ENCODE data around the gene TMEM214.
"Not testable (repeated sequence)": the region's sequence is repeated elsewhere in the genome, so short reads cannot be mapped to it uniquely, and the experiment has no call there.

Gene TMEM214

GRCh38 chr2:27069961-27070618, 37.3 kb downstream of the TMEM214 start:
- no peak for DNase-seq (ENCODE audit: low read depth, low spot score)

GRCh38 chr2:27070653-27071276, 38.0 kb downstream of the TMEM214 start:
- no peak for DNase-seq (ENCODE audit: low read depth, low spot score)

DNA sequence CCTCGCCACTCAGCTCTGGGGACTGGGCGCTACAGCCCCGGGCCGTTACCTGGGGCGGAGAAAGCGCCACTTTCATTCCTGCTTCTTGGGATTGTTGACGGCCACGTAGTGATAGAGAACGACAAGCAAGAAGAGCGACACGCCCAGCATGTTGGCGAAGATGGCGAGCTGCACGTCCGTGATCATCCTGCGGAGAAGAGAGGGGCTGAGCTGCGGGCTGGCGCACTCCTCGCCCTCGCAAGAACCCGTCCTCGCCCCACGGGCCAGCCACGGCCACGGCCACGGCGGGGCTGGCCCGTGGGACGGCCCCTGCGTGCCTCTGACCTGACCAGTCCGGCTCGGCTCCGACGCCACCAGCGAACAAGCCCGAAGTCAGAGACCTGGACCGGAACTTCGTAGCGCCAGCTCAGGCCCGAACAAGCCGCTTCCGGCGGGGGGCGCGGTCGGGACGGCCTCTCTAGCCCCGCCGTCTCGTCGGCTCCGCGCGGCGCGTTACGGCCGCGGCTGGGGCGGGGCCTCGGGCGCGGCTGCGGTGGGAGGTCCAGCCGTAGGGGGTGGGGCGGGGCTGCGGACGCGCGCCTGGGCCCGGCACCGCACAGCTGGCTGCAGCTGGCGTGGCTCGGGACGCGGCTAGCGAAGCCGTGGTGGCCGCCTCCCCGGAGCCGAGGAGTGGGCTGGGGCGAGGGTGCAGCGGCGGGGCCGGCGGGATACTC, 38.7 kb downstream of the TMEM214 start, which contains the start of gene OST4:
OST4 (minus strand) TSS at position 378 of the 713 bp plus-strand sequence.
- peak; percentile 79 for DNase-seq (ENCODE audit: low read depth, low spot score)

DNA sequence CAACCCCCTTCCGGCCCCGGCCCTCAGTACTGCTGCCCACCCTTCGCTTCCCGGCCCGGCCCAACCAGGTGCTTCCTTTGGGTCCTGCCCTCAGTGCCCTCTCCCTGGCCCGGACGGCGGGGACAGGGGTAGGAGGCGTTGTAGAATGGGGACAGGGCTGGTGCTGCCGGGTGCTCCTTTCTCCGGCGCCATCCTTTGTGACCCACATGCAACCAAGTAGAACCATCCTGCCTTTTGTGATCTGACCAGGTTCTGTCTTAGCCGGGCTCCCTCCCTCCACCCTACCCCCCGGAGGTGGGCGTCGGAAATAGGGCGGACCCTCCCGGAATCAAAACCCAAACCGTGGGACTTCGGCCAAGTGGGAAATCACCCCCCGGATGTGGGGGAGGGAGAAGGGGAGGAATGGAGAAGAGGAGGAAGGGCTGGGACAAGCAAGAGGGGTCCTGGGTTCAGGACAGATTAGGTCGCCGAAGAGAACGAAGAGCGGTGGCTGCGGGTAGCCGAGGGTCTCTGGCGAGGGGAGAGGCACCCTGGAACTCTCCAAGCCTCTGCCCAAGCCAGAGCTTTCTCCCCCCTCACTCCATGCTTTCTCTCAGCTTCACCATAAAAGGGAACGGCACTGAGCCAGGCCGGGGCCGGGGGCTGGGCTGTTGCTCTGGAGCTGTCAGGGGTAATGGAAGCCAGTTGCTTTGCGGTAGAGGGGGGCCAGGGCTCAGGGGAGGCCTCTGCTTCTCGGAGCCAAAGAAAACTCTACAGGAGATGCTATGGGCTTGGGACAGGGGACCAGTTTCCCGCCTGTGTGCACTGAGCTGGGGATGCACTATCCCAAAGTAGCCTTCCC, 39.4 kb downstream of the TMEM214 start:
- DNase-seq (ENCODE audit: low read depth, low spot score): no peak

DNA sequence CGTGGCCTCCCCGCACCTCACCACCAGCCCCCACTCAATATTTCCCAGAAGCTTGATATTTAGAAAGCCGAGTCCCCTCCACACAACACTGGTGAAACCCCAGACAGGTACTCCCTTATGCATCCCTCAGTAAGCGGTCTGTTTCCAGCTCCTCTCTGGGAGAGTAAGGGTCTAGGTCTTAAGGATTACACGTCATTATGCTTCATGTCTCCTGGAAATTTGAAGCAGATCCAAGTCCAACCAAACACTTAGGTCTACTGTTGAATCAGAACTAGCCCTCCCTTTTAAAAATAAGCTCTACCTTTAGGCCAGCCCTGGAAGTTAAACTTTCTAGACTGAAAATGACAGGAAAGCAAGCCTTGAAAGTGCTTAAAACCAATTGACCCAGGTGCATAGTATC, 40.2 kb downstream of the TMEM214 start:
- no peak for DNase-seq (ENCODE audit: low read depth, low spot score)

DNA sequence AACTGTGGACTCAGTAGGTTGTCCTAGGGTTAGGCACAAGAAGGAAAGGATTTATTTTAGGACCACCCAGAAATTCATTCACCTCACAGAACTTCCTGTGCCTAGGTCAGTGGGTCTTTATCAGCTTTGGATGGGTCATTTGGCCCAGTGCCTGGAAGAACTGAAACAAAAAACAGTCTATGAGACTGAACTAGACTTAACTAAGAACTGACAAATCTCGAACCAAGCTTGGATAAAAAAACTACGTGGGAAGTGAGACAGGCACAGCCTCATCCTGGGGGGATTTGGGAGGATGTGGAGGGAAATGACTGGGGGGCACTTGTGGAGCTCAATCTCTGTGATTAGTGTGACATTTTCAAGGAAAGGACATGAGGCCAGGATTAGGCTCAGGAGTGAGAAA, 41.0 kb downstream of the TMEM214 start:
- DNase-seq (ENCODE audit: low read depth, low spot score): no peak

DNA sequence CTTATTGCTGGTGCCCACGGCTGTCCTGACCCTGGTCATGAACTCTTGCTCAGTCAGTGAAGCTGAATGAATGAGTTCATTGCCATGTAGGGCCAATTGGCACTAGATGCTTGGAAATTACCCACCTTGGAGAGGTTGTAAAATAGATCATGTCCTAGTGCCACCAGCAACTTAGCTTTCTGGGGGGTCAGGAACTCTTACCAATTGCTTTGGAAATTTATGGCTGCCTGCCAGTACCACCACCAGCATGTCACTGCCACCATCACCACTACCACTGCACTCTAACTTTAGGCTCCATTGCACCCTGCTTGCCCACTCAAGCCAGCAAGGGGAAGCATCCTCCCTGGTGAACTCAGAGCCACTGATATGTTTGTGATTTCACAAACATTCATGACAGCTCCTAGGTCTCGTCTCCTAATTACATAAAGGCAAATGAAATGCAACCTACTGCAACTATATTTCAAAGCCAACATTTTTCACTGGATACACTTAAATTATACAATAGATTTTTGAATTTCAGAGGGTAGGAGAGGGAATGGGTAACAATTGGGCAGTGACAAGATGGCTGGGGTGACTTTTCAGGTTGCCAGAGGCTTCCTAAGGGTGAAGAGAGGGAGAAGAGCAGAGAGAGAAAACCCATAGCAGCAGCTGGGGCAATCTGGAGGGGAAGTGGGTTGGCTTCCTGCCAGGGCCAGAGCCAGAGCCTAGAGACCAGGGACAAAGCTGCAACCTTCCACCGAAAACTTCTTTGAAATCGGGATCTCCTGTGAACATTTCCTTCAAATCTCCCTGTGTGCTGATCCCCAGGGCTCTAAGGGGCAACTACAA, 42.2 kb downstream of the TMEM214 start:
- no peak for DNase-seq (ENCODE audit: low read depth, low spot score)

- DNase-seq (ENCODE audit: low read depth, low spot score): not testable (repeated sequence)
These were observed 42.8 kb downstream of the TMEM214 start for GRCh38 chr2:27075566-27075871.

DNA sequence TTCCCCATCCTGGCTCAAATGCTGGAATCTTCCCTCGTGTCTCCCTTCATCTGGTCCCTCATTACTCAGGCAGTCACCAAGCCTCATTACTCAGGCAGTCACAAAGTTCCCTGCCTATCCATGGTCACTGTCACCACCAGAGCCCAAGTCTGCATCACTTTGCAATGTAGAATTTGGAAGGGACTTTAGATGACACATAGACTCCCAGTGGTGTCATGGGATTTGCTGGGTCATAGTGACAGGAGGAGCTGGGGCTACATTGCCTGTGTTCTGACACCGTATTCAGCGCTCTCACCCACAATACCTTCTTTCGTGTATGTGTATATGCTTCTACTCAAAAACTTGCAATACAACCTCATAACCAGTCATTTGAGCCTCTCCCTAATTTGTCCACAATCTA, 43.6 kb downstream of the TMEM214 start:
- no peak for DNase-seq (ENCODE audit: low read depth, low spot score)

DNA sequence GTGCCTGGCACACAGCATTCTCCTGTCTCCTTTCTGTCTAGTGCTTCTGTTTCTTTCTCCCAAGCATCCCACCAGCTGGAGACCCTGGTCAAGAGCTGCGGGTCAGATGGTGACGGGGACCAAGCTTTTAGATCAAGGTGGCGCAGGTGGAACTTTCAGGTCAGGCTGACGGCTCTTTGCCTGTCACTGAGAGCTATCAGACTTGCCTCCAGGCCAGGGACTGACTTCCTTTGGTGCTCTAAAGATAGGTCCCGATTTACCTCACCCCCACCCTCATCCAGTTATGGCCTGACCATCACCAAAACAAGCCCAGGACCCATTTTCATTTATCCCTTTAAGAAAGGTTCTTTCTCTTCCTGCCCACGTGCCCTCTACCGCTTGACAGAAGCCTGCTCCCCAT, 44.5 kb downstream of the TMEM214 start:
- no peak for DNase-seq (ENCODE audit: low read depth, low spot score)

DNA sequence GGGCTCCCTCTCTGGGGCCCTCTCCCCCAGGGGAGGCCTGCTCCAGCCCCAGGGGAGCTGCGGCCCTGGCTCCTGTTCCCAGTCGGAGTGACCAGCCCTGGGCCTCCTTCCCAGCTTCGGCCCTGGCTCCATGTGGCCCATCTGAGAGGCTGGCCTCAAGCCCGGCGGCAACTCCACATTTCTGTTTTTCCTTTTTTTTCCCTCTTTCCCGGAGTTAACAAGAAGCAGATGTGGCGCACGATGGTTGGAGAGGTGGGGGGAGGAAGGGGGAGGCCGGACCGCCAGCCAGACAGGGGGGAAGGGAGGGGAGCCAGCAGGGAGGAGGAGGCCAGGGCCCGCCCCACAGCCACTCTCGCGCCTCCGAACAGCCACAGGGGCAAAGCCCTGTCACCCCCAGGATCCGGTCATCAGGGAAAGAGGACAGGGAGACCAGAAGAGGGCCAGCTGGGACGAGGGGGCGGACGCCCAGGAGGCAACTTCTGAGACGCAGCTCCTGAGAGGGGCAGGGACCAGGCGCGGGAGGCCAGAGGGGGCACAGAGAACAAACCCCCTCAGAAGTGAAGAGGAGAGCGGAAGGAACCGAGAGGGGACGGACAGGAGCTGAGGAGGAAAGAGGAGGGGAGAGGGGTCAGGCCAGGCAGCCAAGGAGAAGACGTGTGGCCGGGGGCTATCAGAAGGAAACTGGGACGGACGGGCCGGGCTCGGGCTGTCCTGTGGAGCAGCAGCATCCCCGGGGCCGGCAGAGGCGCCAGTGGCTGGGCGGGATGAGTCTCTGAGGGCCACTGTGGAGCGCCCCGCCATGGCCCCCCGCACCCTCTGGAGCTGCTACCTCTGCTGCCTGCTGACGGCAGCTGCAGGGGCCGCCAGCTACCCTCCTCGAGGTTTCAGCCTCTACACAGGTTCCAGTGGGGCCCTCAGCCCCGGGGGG, 45.8 kb downstream of the TMEM214 start, which contains the start of gene EMILIN1:
EMILIN1 (plus strand) TSS at position 349 of the 928 bp plus-strand sequence; CDS start at position 800, 451 bp downstream.
- no peak for DNase-seq (ENCODE audit: low read depth, low spot score)

- no peak for DNase-seq (ENCODE audit: low read depth, low spot score)
These were observed 46.7 kb downstream of the TMEM214 start for GRCh38 chr2:27079233-27080139.

DNA sequence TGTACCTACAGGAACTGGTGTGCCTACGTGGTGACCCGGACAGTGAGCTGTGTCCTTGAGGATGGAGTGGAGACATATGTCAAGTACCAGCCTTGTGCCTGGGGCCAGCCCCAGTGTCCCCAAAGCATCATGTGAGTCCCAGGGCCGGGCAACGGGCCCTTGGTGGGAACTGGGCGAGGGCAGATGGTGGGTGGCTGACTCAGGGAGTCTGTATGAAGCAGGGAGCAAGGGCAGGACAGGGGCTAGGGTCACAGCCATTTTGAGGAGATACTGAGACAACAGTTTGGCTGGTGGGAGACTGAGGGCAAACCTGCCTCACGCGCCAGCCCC, 47.3 kb downstream of the TMEM214 start:
- no peak for DNase-seq (ENCODE audit: low read depth, low spot score)

GRCh38 chr2:27080603-27080936, 47.8 kb downstream of the TMEM214 start:
- no peak for DNase-seq (ENCODE audit: low read depth, low spot score)

- DNase-seq (ENCODE audit: low read depth, low spot score): no peak
These were observed 49.4 kb downstream of the TMEM214 start for GRCh38 chr2:27081984-27082772.

DNA sequence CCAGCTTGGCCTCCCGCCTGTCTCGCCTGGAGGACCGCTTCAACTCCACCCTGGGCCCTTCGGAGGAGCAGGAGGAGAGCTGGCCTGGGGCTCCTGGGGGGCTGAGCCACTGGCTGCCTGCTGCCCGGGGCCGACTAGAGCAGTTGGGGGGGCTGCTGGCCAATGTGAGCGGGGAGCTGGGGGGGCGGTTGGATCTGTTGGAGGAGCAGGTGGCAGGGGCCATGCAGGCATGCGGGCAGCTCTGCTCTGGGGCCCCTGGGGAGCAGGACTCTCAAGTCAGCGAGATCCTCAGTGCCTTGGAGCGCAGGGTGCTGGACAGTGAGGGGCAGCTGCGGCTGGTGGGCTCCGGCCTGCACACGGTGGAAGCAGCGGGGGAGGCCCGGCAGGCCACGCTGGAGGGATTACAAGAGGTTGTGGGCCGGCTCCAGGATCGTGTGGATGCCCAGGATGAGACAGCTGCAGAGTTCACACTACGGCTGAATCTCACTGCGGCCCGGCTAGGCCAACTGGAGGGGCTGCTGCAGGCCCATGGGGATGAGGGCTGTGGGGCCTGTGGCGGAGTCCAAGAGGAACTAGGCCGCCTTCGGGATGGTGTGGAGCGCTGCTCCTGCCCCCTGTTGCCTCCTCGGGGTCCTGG, 50.1 kb downstream of the TMEM214 start:
- DNase-seq (ENCODE audit: low read depth, low spot score): no peak

- DNase-seq (ENCODE audit: low read depth, low spot score): no peak
These were observed 50.9 kb downstream of the TMEM214 start for GRCh38 chr2:27083410-27084296.

Data from activated CD4-positive, CD25-positive, alpha-beta regulatory T cell treated with anti-CD3 and anti-CD28 coated beads, Interleukin-2, amount 50 U/mL, for 16 hours (primary cell).